Measurements from ENCODE around the gene AP1M1. TPM values are rescaled to one million over a fixed set of nuclear protein-coding genes. Genes with fewer than 3 reads are reported as not detected.
A peak's percentile ranks its signal among the peaks of the same experiment; 100 is the strongest.

AP1M1 gene
- total RNA-seq = 10 to 100 TPM; 47.0 to 61.3 TPM
- 100 to 1,000 TPM; 103 to 105 TPM for polyA plus RNA-seq (ENCODE audit: insufficient read length in 2 of 2)
- long read RNA-seq, donor 1, full-length matches to known transcripts = 21 of 21 reads
- long read RNA-seq, donor 1, partial matches to known transcripts = 0 of 21 reads
- long read RNA-seq, donor 1, other reads (novel, unspliced or antisense) = 0 of 21 reads
- long read RNA-seq, donor 2, full-length matches to known transcripts = 14 of 14 reads
- long read RNA-seq, donor 2, partial matches to known transcripts = 0 of 14 reads
- long read RNA-seq, donor 2, other reads (novel, unspliced or antisense) = 0 of 14 reads
- long read RNA-seq, donor 3, full-length matches to known transcripts = 22 of 30 reads
- long read RNA-seq, donor 3, partial matches to known transcripts = 8 of 30 reads
- long read RNA-seq, donor 3, other reads (novel, unspliced or antisense) = 0 of 30 reads
- long read RNA-seq, donor 4, full-length matches to known transcripts = 13 of 13 reads
- long read RNA-seq, donor 4, partial matches to known transcripts = 0 of 13 reads
- long read RNA-seq, donor 4, other reads (novel, unspliced or antisense) = 0 of 13 reads

DNA sequence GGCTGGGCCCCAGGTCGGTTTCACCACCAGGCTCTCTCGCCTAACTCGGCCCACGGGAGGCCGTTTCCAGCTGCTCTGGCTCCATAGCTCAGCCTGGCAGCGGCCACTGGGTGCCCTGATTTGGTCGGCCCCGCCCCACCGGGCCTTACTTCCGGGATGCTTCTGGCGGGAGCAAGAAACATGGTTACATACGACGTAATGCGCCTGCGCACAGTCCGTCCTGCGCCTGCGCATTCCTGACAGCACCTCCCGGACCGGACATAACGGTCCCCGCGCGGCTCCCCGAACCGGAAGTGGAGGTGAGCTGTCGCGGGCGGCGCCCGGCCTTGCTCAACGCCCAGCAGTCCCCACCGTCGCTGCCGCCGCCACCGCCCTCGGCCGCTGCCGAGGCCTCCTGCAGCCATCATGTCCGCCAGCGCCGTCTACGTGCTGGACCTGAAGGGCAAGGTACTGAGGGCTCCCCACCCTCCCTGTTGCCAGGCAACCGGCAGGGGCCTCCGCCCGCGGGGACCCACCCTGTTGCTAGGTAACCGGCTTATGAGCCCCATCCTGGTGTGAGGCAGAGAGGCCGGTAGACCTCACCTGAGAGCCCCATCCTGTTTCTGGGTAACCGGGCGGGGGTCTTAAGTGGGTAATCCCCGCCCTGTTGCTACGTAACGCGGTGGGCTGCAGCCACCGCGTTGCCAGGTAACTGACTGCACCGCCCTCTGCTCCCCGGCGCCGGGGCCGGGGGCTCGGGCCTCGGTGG, at the start of gene AP1M1:
Gene AP1M1, plus strand, starts transcription at position 290 of the 748 bp plus-strand sequence. Its CDS starts 116 bp downstream, at position 406.
- no peaks in the 10 kb centered on the region for H3K27me3 ChIP-seq (ENCODE audit: control insufficient read depth, insufficient read depth, low read length)
- peaks cover 47% of the 10 kb centered on the region for H3K36me3 ChIP-seq (ENCODE audit: control insufficient read depth, insufficient read depth, low read length)
- under 1% methylated on average over 65 of the region's 65 CpGs for WGBS (ENCODE audit: insufficient coverage)
- H3K9me3 ChIP-seq (ENCODE audit: control insufficient read depth, insufficient read depth, low read length) = no peaks in the 10 kb centered on the region
- DNase-seq (ENCODE audit: low read depth in 4 of 6, low spot score in 6 of 6) = peak; percentile 90 to 99 (median 97)
- H3K27ac ChIP-seq (ENCODE audit: low read depth, low read length) = peak within 1 kb of the TSS; percentile 71
- peaks cover 23% of the 10 kb centered on the region for H3K4me1 ChIP-seq (ENCODE audit: control insufficient read depth, insufficient read depth, low read length)
- peak within 1 kb of the TSS; percentile 78 for H3K4me3 ChIP-seq (ENCODE audit: low read depth, low read length)

DNA sequence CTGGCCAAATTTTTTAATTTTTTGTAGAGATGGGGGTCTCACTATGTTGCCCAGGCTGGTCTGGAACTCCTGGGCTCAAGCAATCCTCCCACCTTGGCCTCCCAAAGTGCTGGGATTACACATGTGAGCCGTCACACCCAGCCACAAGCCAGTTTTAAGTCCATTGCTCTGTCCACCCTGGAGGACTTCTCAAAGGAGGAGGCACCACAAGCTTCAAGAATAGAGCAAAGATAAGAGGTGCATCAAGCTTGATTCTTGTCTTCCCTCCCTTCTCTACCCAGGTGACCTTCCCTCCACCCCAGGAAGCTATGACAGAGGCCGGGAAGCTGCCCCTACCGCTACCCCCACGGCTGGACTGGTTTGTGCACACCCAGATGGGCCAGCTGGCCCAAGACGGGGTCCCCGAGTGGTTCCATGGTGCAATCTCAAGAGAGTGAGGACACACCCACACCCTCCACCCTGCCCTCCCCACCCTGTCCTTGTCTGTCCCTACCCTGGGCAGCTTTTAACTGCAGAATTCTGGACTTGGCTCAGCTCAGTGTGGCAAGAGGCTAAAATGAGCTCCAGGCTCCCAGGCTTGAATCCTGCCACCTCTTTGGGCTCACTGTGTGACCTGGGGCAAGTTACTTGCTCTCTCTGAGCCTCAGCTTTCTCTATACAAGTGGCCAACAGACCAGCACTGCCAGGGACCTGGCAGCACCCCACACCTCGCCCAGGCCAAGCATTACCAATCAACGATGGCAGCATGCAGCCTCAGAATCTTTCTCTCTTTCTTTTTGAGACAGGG, 49.1 kb upstream of the AP1M1 start:
- H3K27ac ChIP-seq (ENCODE audit: low read depth, low read length) = no peak overlapping the region
- no peaks in the 10 kb centered on the region for H3K36me3 ChIP-seq (ENCODE audit: control insufficient read depth, insufficient read depth, low read length)
- H3K27me3 ChIP-seq (ENCODE audit: control insufficient read depth, insufficient read depth, low read length) = no peaks in the 10 kb centered on the region
- 73% methylated on average over 8 of the region's 8 CpGs for WGBS (ENCODE audit: insufficient coverage)
- DNase-seq (ENCODE audit: low read depth in 4 of 6, low spot score in 6 of 6) = no peak
- H3K9me3 ChIP-seq (ENCODE audit: control insufficient read depth, insufficient read depth, low read length) = no peaks in the 10 kb centered on the region
- no peaks in the 10 kb centered on the region for H3K4me1 ChIP-seq (ENCODE audit: control insufficient read depth, insufficient read depth, low read length)
- no peak overlapping the region for H3K4me3 ChIP-seq (ENCODE audit: low read depth, low read length)

DNA sequence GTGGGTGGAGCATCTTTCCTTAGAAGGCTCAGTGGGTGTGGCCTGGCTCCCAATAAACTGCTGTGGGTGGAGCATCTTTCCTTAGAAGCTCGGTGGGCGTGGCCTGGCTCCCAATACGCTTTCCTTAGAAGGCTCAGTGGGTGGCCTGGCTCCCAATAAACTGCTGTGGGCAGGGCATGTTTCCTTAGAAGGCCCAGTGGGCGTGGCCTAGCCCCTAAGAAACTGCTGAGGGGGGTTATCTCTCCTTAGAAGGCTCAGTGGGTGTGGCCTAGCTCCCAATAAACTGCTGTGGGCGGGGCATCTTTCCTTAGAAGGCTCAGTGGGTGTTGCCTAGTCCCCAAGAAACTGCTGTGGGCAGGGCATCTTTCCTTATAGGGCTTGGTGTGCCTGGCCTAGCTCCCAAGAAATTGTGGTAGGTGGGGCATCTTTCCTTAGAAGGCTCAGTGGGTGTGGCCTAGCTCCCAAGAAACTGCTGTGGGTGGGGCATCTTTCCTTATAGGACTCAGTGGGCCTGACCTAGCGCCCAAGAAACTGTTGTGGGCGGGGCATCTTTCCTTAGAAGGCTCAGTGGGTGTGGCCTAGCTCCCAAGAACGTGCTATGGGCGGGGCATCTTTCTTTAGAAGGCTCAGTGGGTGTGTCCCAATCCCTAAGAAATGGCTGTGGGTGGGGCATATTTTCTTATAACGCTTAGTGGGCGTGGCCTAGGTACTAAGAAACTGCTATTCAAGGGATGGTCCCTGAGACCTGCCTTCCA, 44.0 kb upstream of the AP1M1 start:
- Histone ChIP-seq H3K4me3 (ENCODE audit: low read depth, low read length) (no peak overlapping the region), H3K36me3 (ENCODE audit: control insufficient read depth, insufficient read depth, low read length) (no peaks in the 10 kb centered on the region), H3K27me3 (ENCODE audit: control insufficient read depth, insufficient read depth, low read length) (no peaks in the 10 kb centered on the region), H3K27ac (ENCODE audit: low read depth, low read length) (no peak overlapping the region), H3K9me3 (ENCODE audit: control insufficient read depth, insufficient read depth, low read length) (no peaks in the 10 kb centered on the region), H3K4me1 (ENCODE audit: control insufficient read depth, insufficient read depth, low read length) (no peaks in the 10 kb centered on the region)
- WGBS (ENCODE audit: insufficient coverage) = 92% methylated on average over 8 of the region's 11 CpGs
- DNase-seq (ENCODE audit: low read depth in 4 of 6, low spot score in 6 of 6) = no peak

DNA sequence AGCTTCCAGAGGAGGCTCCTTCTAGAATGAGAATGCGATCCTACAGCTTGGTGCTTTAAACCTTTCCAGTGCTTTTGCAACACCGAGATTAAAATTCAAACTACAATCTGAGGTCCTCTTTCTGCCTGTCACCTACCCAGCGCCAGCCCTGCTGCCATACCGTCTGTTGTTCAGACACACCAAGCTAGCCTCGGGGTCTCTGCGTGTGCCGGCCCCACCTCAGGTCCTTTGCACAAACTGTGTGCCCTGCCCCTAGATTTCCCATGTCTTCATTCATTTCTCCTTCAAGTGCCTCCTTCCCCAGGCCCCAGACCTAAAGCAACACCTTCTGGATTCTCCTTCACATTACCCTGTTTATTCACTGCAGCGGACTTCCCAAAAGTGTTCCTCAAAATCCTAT, 43.2 kb upstream of the AP1M1 start:
- H3K36me3 ChIP-seq (ENCODE audit: control insufficient read depth, insufficient read depth, low read length) = no peaks in the 10 kb centered on the region
- 89% methylated on average over 8 of the region's 8 CpGs for WGBS (ENCODE audit: insufficient coverage)
- no peaks in the 10 kb centered on the region for H3K9me3 ChIP-seq (ENCODE audit: control insufficient read depth, insufficient read depth, low read length)
- H3K27me3 ChIP-seq (ENCODE audit: control insufficient read depth, insufficient read depth, low read length) = no peaks in the 10 kb centered on the region
- DNase-seq (ENCODE audit: low read depth in 4 of 6, low spot score in 6 of 6) = no peak
- H3K4me3 ChIP-seq (ENCODE audit: low read depth, low read length) = no peak overlapping the region
- H3K27ac ChIP-seq (ENCODE audit: low read depth, low read length) = no peak overlapping the region
- no peaks in the 10 kb centered on the region for H3K4me1 ChIP-seq (ENCODE audit: control insufficient read depth, insufficient read depth, low read length)

DNA sequence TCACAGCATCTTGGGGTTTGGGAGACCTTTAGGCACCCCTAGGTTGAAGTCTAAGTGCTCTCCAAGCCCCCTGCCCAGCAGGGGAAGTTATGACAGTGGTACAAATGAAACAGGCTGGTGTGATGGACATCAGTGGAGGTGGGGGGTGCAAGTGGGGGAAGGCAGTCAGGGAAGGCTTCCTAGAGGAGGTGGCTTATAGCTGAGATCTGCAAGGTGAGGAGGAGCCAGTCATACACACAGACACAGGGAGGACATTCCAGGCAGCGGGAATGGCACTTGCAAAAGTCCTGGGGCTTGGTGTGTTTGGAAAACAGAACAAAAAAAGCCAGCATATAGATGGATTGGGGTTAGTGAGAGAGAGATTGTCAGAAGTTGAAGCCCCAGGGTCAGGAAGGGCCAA, 42.6 kb upstream of the AP1M1 start:
- H3K4me3 ChIP-seq (ENCODE audit: low read depth, low read length) = no peak overlapping the region
- no peak overlapping the region for H3K27ac ChIP-seq (ENCODE audit: low read depth, low read length)
- WGBS (ENCODE audit: insufficient coverage) = 89% methylated on average over 1 of the region's 1 CpG
- no peaks in the 10 kb centered on the region for H3K27me3 ChIP-seq (ENCODE audit: control insufficient read depth, insufficient read depth, low read length)
- no peaks in the 10 kb centered on the region for H3K9me3 ChIP-seq (ENCODE audit: control insufficient read depth, insufficient read depth, low read length)
- H3K36me3 ChIP-seq (ENCODE audit: control insufficient read depth, insufficient read depth, low read length) = no peaks in the 10 kb centered on the region
- DNase-seq (ENCODE audit: low read depth in 4 of 6, low spot score in 6 of 6) = no peak
- no peaks in the 10 kb centered on the region for H3K4me1 ChIP-seq (ENCODE audit: control insufficient read depth, insufficient read depth, low read length)

DNA sequence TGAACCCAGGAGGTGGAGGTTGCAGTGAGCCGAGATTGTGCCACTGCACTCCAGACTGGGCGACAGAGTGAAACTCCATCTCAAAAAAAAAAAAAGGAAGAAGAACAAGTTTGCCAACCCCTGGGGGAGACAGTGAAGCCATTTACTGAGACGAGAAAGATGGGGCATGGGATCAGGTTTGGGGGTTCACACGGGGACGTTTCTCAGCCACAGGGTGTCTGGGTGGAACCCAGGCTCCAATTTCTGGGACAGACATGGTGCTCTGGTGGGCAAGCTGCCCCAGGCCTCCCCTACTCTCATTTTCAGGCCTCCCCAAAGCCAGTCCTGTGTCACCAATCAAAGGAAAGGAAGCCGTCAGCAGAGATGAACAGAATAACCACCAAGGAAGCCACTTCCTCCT, 40.8 kb upstream of the AP1M1 start:
- Histone ChIP-seq H3K36me3 (ENCODE audit: control insufficient read depth, insufficient read depth, low read length) (no peaks in the 10 kb centered on the region), H3K4me3 (ENCODE audit: low read depth, low read length) (no peak overlapping the region), H3K27me3 (ENCODE audit: control insufficient read depth, insufficient read depth, low read length) (no peaks in the 10 kb centered on the region), H3K4me1 (ENCODE audit: control insufficient read depth, insufficient read depth, low read length) (no peaks in the 10 kb centered on the region), H3K9me3 (ENCODE audit: control insufficient read depth, insufficient read depth, low read length) (no peaks in the 10 kb centered on the region), H3K27ac (ENCODE audit: low read depth, low read length) (no peak overlapping the region)
- 79% methylated on average over 5 of the region's 6 CpGs for WGBS (ENCODE audit: insufficient coverage)
- no peak for DNase-seq (ENCODE audit: low read depth in 4 of 6, low spot score in 6 of 6)

DNA sequence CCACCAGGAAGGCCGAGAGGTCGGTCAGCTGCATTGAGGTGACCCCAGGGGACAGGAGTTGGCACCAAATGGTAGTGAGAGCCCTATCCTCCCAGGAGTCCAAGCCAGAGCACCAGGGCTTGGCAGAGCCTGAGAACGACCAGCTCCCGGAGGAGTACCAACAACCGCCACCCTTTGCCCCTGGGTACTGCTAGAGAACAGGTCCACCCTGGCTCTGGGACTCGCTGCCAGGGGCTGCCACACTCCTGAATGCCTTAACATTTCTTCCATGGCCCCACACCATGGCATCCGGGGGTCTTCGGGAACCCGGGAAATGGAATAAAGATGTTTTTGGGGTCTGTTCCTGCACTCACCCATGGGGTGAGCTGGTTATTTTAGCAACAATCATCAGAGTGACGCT, 40.1 kb upstream of the AP1M1 start:
- no peak for DNase-seq (ENCODE audit: low read depth in 4 of 6, low spot score in 6 of 6)
- no peak overlapping the region for H3K4me3 ChIP-seq (ENCODE audit: low read depth, low read length)
- no peaks in the 10 kb centered on the region for H3K4me1 ChIP-seq (ENCODE audit: control insufficient read depth, insufficient read depth, low read length)
- no peaks in the 10 kb centered on the region for H3K36me3 ChIP-seq (ENCODE audit: control insufficient read depth, insufficient read depth, low read length)
- WGBS (ENCODE audit: insufficient coverage) = 86% methylated on average over 7 of the region's 10 CpGs
- H3K27me3 ChIP-seq (ENCODE audit: control insufficient read depth, insufficient read depth, low read length) = no peaks in the 10 kb centered on the region
- no peak overlapping the region for H3K27ac ChIP-seq (ENCODE audit: low read depth, low read length)
- H3K9me3 ChIP-seq (ENCODE audit: control insufficient read depth, insufficient read depth, low read length) = no peaks in the 10 kb centered on the region

DNA sequence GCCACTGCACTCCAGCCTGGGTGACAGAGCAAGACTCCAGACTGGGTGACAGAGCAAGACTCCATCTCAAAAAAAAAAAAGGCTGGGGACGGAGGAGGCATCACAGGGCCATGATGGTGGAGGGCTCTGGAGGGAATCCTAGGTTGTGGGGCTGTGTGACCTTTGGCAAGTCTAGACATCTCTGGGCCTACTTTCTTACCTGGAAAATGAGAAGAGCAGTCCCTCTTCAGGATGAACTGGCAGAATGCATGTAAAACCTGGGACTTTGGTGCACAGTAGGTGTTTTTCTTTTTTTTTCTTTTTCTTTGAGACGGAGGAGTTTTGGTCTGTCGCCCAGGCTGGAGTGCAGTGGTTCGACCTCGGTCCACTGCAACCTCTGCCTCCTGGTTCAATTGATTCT, 38.1 kb upstream of the AP1M1 start:
- Histone ChIP-seq H3K4me1 (ENCODE audit: control insufficient read depth, insufficient read depth, low read length) (no peaks in the 10 kb centered on the region), H3K27ac (ENCODE audit: low read depth, low read length) (no peak overlapping the region), H3K27me3 (ENCODE audit: control insufficient read depth, insufficient read depth, low read length) (no peaks in the 10 kb centered on the region), H3K4me3 (ENCODE audit: low read depth, low read length) (no peak overlapping the region), H3K9me3 (ENCODE audit: control insufficient read depth, insufficient read depth, low read length) (no peaks in the 10 kb centered on the region), H3K36me3 (ENCODE audit: control insufficient read depth, insufficient read depth, low read length) (no peaks in the 10 kb centered on the region)
- no peak for DNase-seq (ENCODE audit: low read depth in 4 of 6, low spot score in 6 of 6)
- WGBS (ENCODE audit: insufficient coverage) = 92% methylated on average over 2 of the region's 5 CpGs

Data from spinal cord (tissue), 10 donors.